ENCODE results near the gene DDX4. TPM values are rescaled to one million over a fixed set of nuclear protein-coding genes. Genes with fewer than 3 reads are reported as not detected.
"Not testable (repeated sequence)": the region's sequence is repeated elsewhere in the genome, so short reads cannot be mapped to it uniquely, and the experiment has no call there.

The DDX4 gene
- not detected for total RNA-seq
- long read RNA-seq, result 0 reads

DNA sequence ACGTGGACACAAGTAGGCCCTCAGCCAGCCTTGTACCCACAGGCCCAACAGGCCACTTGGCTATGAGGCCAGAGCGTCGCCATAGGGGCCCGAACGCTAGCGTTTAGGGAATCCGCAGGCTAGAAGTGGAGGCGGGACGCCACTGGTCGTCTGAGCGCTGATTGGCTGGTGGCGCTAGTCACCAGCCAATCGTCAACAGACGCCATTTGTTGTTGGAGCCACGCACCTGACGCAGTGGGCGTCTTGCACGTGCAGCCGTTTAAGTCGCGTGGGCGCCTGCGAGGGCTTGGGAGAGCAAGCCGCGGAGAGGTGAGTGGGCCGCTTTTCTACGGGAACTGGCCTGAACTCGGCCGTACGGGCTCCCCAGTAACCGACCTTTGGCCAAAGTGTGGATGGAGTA is at the start of gene DDX4:
Gene DDX4 (plus strand): TSS at position 269 of the 400 bp plus-strand sequence. CDS start 903 bp downstream, outside the sequence.
- no peaks in the 10 kb centered on the region for H3K4me1 ChIP-seq

DNA sequence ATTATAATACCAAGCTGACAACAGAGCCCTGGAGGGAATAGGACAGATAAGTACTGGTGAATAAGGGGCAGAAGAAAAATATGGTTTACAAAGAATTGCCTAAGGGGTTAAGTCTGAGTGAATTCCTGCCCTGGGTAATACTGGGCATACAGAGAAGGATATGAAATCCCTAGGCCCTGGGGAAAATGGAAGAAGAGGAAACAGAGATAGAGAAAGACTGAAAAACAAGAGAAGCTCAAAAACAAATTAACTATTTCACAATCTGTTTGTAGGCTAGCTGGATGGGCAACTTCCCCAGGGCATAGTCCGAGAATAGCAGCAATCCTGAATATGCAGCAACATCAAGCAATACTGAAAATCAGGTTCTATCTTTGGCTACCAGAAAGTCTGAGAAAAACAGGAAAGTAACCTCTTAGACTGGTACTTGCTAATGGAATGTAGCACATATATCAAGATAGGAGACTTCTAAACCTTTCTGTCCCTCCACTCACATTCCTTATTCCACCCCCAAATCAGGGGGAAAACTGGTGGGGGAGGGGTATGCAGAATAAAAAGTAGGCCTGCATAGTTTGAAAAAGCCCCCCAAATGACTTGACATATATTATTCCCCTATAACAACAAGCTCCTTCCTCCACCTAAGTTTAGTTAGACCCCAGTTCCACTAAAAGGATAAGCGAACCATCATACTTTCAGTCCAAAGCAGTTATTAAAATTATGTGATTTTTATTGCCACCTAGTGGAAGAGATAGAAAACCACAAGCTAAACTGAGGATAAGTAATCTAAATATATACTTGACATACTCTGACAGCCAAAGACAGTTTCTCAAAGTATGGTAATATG is 46.4 kb upstream of the DDX4 start:
- peak overlapping the region; percentile 52 for H3K27ac ChIP-seq (replicated peaks)
- no peaks in the 10 kb centered on the region for H3K9me3 ChIP-seq (replicated peaks)
- no peak for DNase-seq
- H3K36me3 ChIP-seq, result no peaks in the 10 kb centered on the region
- intact Hi-C loops (cut with micrococcal nuclease), result loop anchor here (5.0 to 10.0 kb wide), 2 partner anchors 284 to 347 kb away; no protein-coding TSS in a partner anchor
- no peaks in the 10 kb centered on the region for H3K27me3 ChIP-seq (ENCODE audit: low read depth)
- peak overlapping the region; percentile 42 for H3K4me3 ChIP-seq
- TF ChIP-seq, protein P1, sequence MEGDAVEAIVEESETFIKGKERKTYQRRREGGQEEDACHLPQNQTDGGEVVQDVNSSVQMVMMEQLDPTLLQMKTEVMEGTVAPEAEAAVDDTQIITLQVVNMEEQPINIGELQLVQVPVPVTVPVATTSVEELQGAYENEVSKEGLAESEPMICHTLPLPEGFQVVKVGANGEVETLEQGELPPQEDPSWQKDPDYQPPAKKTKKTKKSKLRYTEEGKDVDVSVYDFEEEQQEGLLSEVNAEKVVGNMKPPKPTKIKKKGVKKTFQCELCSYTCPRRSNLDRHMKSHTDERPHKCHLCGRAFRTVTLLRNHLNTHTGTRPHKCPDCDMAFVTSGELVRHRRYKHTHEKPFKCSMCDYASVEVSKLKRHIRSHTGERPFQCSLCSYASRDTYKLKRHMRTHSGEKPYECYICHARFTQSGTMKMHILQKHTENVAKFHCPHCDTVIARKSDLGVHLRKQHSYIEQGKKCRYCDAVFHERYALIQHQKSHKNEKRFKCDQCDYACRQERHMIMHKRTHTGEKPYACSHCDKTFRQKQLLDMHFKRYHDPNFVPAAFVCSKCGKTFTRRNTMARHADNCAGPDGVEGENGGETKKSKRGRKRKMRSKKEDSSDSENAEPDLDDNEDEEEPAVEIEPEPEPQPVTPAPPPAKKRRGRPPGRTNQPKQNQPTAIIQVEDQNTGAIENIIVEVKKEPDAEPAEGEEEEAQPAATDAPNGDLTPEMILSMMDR (IDR thresholded peaks at IDR 0.05; ENCODE audit: borderline replicate concordance), result peak; percentile 75
- peaks cover 31% of the 10 kb centered on the region for H3K4me1 ChIP-seq

More for the DNA sequence above, at the start of gene DDX4:
- intact Hi-C loops (cut with micrococcal nuclease), result no loop called here
- Histone ChIP-seq H3K9me3 (replicated peaks) (no peaks in the 10 kb centered on the region), H3K36me3 (no peaks in the 10 kb centered on the region), H3K27me3 (ENCODE audit: low read depth) (no peaks in the 10 kb centered on the region), H3K4me3 (no peak within 1 kb of the TSS), H3K27ac (replicated peaks) (no peak within 1 kb of the TSS)
- no peak for DNase-seq
- TF ChIP-seq, protein P1 (IDR thresholded peaks at IDR 0.05; ENCODE audit: borderline replicate concordance), result no peak

DNA sequence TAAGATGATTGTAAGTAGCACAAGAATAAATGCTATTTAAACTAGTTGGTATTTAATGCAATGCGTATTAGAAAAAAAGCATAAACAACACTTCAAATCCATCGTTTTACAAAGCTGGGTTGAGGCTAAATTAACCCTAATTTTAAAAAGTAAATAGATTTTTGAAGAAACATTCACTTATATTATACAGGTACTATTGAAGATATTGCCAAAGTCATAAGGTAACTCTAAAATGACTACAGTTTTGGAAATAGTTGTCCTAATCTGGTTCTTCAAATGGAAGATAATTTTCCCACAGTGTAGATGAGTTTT is 45.8 kb upstream of the DDX4 start:
- Histone ChIP-seq H3K27me3 (ENCODE audit: low read depth) (no peaks in the 10 kb centered on the region), H3K4me3 (no peak overlapping the region), H3K4me1 (peaks cover 31% of the 10 kb centered on the region), H3K9me3 (replicated peaks) (no peaks in the 10 kb centered on the region), H3K36me3 (peaks cover under 1% of the 10 kb centered on the region), H3K27ac (replicated peaks) (no peak overlapping the region)
- intact Hi-C loops (cut with micrococcal nuclease), result loop anchor here (5.0 to 10.0 kb wide), 2 partner anchors 285 to 347 kb away; no protein-coding TSS in a partner anchor
- DNase-seq, result no peak
- TF ChIP-seq, protein P1 (IDR thresholded peaks at IDR 0.05; ENCODE audit: borderline replicate concordance), result no peak

DNA sequence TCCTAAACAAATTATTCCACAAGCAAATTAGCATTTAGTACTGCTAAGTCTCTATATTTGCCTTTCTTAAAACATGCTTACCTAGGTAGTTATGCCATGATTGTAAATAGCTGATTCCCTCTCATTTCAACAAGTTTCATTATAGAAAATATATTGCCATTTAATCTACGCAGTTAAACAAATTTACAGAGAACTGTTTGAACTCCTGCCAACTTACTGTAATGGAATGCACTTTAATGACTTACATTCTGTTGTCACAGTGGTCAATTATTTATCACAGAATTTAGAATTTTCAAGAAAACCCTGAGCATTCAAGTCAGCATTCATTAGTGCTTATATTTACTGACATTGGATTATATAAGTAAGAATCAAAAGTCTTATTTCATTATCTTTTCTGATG is 45.4 kb upstream of the DDX4 start:
- Histone ChIP-seq H3K27ac (replicated peaks) (no peak overlapping the region), H3K36me3 (peaks cover 4% of the 10 kb centered on the region), H3K4me1 (peaks cover 31% of the 10 kb centered on the region), H3K27me3 (ENCODE audit: low read depth) (no peaks in the 10 kb centered on the region), H3K4me3 (no peak overlapping the region), H3K9me3 (replicated peaks) (no peaks in the 10 kb centered on the region)
- no peak for DNase-seq
- intact Hi-C loops (cut with micrococcal nuclease), result loop anchor here (5.0 to 10.0 kb wide), 2 partner anchors 285 to 348 kb away; no protein-coding TSS in a partner anchor
- TF ChIP-seq, protein P1 (IDR thresholded peaks at IDR 0.05; ENCODE audit: borderline replicate concordance), result no peak

DNA sequence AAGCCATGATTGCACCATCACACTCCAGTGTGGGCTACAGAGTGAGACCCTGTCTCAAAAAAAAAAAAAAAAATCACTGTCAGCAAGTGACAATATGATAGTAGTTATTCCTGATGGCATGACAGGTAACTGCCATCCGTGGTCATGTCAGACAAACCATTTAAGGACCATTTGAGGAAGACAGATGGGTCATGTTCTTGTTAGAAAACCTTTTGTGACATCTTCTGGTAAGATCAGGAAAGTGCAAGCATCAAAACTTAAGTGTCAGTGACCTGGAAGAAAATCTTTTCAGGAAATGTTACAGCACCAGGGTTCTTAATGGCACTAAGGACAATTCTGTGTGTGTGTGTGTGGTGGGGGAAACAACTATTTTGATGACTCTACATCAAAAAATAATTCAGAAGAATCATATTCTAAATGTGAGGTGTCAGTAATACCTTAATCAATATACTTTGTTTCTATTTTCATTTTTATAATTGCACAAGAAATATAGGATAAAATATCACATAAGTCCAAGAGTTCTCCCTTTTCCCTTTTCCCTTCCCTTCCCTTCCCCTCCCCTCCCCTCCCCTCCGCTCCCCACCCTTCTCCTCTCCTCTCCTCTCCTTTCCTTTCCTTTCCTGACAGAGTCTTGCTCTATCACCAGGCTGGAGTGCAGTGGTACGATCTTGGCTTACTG is 43.6 kb upstream of the DDX4 start:
- H3K9me3 ChIP-seq (replicated peaks), result no peaks in the 10 kb centered on the region
- peaks cover 4% of the 10 kb centered on the region for H3K36me3 ChIP-seq
- no peak for DNase-seq
- TF ChIP-seq, protein P1 (IDR thresholded peaks at IDR 0.05; ENCODE audit: borderline replicate concordance), result peak; percentile 62
- no peak overlapping the region for H3K4me3 ChIP-seq
- H3K27ac ChIP-seq (replicated peaks), result no peak overlapping the region
- H3K27me3 ChIP-seq (ENCODE audit: low read depth), result no peaks in the 10 kb centered on the region
- peaks cover 29% of the 10 kb centered on the region for H3K4me1 ChIP-seq
- intact Hi-C loops (cut with micrococcal nuclease), result loop anchor here (5.0 to 10.0 kb wide), 2 partner anchors 287 to 349 kb away; no protein-coding TSS in a partner anchor

DNA sequence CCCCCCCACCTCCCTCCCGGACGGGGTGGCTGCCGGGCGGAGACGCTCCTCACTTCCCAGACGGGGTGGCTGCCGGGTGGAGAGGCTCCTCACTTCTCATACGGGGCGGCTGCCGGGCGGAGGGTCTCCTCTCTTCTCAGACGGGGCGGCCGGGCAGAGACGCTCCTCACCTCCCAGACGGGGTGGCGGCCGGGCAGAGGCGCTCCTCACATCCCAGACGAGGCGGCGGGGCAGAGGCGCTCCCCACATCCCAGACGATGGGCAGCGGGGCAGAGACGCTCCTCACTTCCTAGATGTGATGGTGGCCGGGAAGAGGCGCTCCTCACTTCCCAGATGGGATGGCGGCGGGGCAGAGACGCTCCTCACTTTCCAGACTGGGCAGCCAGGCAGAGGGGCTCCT is 41.2 kb upstream of the DDX4 start:
- intact Hi-C loops (cut with micrococcal nuclease), result loop anchor here (10.0 kb wide), 1 partner anchor 352 kb away; no protein-coding TSS in a partner anchor
- H3K4me3 ChIP-seq; H3K27me3 ChIP-seq (ENCODE audit: low read depth); H3K36me3 ChIP-seq; H3K9me3 ChIP-seq (replicated peaks); H3K27ac ChIP-seq (replicated peaks); DNase-seq: not testable (repeated sequence)
- H3K4me1 ChIP-seq, result peaks cover 23% of the 10 kb centered on the region

Measured in left ventricle myocardium inferior (tissue), 1 donor.